ENCODE measurements around the gene SLC6A12.

SLC6A12 gene

DNA sequence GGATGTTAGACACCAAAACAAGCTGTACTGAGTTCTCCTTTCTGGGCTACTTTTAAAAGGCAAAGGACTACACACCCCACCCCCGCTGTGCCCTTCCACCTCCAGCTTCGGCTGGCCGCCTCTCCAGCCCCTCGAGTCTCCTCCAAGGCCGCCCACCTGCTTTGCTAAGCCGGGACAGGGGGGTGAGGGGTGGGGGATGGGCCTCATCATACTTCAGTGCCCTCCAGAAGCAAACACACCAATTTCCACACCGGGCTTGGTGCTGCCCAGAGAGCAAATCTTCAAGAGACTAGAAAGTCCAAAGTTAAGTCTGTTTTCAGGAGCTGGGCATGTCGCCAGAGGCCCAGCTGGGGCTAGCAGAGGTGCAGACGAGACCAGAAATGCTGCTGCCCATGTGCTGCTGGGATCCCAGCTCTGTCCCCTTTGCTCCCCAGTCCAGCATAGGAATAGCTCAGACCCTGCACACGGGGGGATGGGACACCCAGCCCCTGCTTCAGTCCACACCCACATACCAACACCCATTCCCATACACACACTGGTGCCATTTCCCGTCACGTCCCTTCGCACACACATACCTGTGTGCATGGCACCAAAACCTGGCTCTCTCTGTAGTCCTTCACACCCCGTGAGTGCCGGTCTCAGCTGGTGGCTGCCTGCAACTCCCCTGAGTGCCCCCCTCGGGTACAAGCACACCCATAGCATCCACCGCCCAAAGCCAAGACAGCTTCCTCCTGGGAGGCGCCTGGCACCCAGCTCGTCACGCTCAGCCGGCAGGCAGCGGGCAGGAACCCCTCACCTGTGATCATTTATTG, 1.0 kb downstream of the SLC6A12 start:
- TF ChIP-seq, protein P1, sequence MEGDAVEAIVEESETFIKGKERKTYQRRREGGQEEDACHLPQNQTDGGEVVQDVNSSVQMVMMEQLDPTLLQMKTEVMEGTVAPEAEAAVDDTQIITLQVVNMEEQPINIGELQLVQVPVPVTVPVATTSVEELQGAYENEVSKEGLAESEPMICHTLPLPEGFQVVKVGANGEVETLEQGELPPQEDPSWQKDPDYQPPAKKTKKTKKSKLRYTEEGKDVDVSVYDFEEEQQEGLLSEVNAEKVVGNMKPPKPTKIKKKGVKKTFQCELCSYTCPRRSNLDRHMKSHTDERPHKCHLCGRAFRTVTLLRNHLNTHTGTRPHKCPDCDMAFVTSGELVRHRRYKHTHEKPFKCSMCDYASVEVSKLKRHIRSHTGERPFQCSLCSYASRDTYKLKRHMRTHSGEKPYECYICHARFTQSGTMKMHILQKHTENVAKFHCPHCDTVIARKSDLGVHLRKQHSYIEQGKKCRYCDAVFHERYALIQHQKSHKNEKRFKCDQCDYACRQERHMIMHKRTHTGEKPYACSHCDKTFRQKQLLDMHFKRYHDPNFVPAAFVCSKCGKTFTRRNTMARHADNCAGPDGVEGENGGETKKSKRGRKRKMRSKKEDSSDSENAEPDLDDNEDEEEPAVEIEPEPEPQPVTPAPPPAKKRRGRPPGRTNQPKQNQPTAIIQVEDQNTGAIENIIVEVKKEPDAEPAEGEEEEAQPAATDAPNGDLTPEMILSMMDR (conservative IDR thresholded peaks at IDR 0.05), result no peak
- no peak overlapping the region for H3K27ac ChIP-seq

DNA sequence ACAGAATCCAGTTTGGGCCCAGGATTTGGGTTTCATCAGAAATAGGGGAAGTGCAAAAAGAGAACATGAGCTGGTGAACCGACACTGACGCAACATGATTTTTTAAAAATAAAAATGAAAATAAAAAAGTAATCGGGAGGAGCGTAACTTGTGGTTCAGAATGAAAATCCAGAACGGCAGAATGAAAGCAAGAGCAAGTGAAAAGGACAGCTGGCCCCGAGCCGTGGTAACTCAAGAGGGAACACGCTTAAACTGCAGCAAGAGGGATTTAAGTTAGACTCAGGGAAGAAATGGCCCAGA, 1.6 kb downstream of the SLC6A12 start:
- H3K27ac ChIP-seq, result no peak overlapping the region
- TF ChIP-seq, protein P1 (conservative IDR thresholded peaks at IDR 0.05), result no peak

DNA sequence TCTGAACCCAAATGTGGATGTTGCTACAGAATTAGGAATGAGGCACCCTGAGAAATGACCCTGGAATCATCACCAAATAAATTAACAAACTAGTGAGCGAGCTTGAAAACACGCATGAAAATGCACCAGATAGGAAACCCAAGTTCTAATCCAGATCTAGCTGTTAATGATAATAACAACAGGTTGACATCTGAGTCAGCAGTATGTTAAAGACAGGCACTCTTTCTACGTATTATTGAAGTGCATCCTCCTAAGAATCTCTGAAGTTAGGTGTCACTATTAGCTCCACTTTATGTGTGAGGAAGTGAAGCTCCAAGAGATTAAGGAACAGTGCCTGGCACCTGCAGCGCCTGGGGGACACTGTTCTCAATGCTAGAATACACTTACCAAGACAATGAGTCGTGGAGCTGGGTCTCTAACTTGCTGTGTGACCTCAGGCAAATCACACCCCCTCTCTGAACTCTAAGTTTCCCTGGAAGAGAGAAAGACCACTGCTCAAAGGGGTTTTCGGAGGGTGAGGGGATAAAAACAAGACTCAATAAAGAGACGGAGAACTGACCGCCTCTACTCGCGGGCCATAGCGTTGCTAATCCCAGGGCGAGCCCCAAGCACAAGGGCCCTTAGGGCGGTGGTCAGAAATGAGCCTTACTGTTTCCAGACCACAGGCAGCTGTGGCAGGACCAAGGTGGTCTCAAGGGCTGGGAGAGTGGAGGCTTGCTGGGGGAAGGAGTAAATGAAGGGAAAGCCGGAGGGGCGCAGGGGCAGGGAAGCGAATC, 2.1 kb downstream of the SLC6A12 start:
- TF ChIP-seq, protein P1 (conservative IDR thresholded peaks at IDR 0.05), result no peak

DNA sequence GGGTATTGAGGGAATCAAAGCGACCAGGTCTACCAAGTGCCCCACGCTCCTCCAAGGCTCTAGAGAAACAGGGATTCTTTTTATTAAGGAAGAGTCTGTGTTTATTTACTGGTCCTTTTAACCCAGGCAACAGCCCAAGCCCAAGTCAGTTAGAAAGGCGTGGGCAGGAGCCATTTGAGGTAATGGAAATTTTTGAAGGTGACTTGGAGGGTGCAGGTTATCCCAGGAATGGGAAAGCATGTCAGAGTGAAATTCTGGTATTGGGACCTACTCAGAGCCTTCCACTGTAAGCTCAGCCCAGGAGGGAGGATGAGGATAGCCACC, 2.9 kb downstream of the SLC6A12 start:
- TF ChIP-seq, protein P1 (conservative IDR thresholded peaks at IDR 0.05), result no peak

More for the DNA sequence above, 2.1 kb downstream of the SLC6A12 start:
- H3K27ac ChIP-seq, result no peak overlapping the region

DNA sequence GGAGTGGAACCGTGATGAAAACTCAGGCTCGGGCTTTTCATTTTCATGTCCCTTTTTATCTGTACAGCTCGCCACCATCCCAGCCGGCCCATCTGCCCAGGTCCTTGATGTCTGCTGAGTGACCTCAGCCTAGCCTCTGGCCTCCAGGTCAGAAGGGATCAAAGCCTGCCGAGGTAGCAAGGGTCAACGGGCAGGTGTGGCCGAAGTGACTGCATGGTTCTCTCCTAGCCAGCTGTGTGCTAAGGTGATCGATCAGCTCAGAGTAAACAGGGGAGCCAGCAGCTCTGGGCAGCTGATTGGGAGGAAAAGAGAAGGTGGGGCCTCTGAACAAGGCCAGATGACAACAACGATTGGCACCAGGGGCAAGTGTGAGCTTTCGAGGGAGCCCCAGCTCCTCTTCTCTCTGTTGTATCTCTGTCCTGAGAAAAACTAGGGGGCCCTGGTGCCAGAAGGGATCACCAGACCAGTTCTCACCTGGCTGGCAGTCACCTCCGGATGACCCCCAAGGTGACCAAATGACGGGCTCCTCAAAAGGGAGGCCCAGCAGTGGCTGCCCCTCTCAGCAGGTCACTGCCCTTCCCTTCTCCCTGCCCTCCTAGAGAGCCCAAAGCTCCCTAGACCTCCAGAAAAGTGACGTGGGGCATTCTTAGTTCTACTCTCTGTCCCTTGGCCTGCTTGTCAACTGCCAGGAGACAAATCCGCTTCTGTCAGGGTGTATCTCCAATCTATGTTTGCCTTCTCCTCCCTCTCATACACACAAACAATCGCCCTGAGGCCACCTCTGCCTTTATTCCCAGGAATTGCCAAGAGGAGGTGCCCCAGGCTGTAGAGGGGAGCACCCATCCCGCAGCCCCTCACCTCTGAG, 3.4 kb downstream of the SLC6A12 start:
- peak overlapping the region; percentile 22; the same call in 1 of the 2 replicates for H3K27ac ChIP-seq
- TF ChIP-seq, protein P1 (conservative IDR thresholded peaks at IDR 0.05), result no peak

More for the DNA sequence above, 2.9 kb downstream of the SLC6A12 start:
- H3K27ac ChIP-seq, result peak overlapping the region; percentile 22; the same call in 1 of the 2 replicates

DNA sequence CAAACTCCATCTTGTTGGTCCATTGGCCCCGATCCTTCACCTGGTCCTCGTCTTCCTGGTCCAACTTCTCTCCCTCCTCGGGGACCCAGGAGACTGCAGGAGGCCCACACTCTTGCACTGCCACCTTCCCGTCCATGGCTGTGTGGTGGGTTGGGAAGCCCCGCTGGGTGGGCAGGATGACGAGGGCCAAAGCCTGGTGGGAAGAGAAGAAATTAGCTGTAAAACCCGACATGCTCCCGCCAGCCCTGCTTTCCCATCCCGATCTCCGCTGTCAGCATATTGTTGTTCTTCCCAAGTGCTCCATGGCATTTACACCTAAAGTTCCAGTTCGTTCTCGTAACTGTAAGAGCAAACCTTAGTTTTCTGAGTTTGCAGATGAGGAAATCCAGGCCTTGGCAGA, 4.1 kb downstream of the SLC6A12 start:
- TF ChIP-seq, protein P1 (conservative IDR thresholded peaks at IDR 0.05), result no peak
- H3K27ac ChIP-seq, result no peak overlapping the region

DNA sequence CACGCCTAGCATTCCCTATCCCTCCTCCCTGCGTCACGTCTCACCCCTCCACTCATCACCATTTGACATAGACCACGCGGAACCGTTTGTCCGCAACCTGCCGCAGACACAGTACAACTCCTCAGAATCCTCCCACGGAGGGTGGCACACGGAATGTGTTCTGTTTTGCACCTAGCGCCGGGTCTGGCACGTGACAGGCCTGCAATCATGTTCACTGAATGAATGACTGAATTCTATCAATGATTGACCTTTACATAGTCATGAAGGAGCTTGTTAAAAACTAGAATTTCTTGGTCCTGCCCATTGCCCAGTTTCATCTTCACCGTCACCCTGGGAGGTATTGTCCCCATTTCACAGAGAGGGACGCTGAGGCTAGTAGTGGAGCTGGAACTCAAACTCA, 4.7 kb downstream of the SLC6A12 start:
- H3K27ac ChIP-seq, result no peak overlapping the region
- TF ChIP-seq, protein P1 (conservative IDR thresholded peaks at IDR 0.05), result no peak

Measured in VCaP (cell line).